PC-3 (cell line): ENCODE measurements around the gene FNDC10. TPM values are rescaled to one million over a fixed set of nuclear protein-coding genes. Genes with fewer than 3 reads are reported as not detected.
"Not testable (repeated sequence)": the region's sequence is repeated elsewhere in the genome, so short reads cannot be mapped to it uniquely, and the experiment has no call there.

ENCODE experiments used
- ATAC-seq: fragments of 200-7000 bp; cut with Tn5 transposase; 2 replicates; pipeline ENCODE4 v1.9.1; 2020; ENCODE audit warnings: mild to moderate bottlenecking, moderate library complexity
- Bru-seq: library from RNA; stranded (reverse); fragments of 400-500 nt; gene quantifications from one replicate; lab custom pipeline; 2021; lab: Mats Ljungman, UMichigan
- BruChase-seq, 2 experiments: library from RNA; stranded (reverse); fragments of 400-500 nt; gene quantifications; one replicate each; lab custom pipeline; 2021; lab: Mats Ljungman, UMichigan
- BruUV-seq: library from RNA; stranded (reverse); fragments of 400-500 nt; replicated peaks from 2 replicates; lab custom pipeline; 2021; lab: Mats Ljungman, UMichigan
- CTCF ChIA-PET: fragments of 300-600 bp; sonication (Branson Sonifier 250); formaldehyde crosslinking; loops from one replicate; lab custom pipeline; 2022; ENCODE audit warnings: antibody characterized with exemption; lab: Charles Lee
- POLR2A ChIA-PET: fragments of 300-600 bp; sonication (Branson Sonifier 250); formaldehyde crosslinking; loops from one replicate; lab custom pipeline; 2022; ENCODE audit warnings: antibody characterized with exemption; ENCODE audit not compliant: unreplicated experiment; lab: Charles Lee
- DNase-seq: peaks from one replicate; pipeline ENCODE4 v3.0.0-alpha.2; 2015
- H2AFZ ChIP-seq: fragments of 300-600 bp; sonication (generic); 2 replicates; pipeline ENCODE4 v1.6.0; 2016; ENCODE audit warnings: antibody characterized with exemption, low read length
- H3F3A ChIP-seq: fragments of 300-600 bp; sonication (generic); one replicate; pipeline ENCODE4 v1.6.0; 2017; ENCODE audit warnings: antibody characterized with exemption, low read length, control low read depth, mild to moderate bottlenecking; ENCODE audit not compliant: unreplicated experiment
- H3K27ac ChIP-seq: fragments of 300-600 bp; sonication (generic); 2 replicates; pipeline ENCODE4 v1.5.1; 2016; ENCODE audit warnings: mild to moderate bottlenecking, low read length
- H3K27me3 ChIP-seq: fragments of 300-600 bp; sonication (generic); 2 replicates; pipeline ENCODE4 v1.6.1; 2016; ENCODE audit warnings: low read length, mixed read lengths
- H3K36me3 ChIP-seq: fragments of 300-600 bp; sonication (generic); 2 replicates; pipeline ENCODE4 v1.6.1; 2016; ENCODE audit warnings: low read depth, mixed run types, low read length, mixed read lengths
- H3K4me1 ChIP-seq: fragments of 300-600 bp; sonication (generic); 2 replicates; pipeline ENCODE4 v1.5.1; 2016; ENCODE audit warnings: low read length; ENCODE audit not compliant: insufficient read depth
- H3K4me2 ChIP-seq: fragments of 300-600 bp; sonication (generic); 2 replicates; pipeline ENCODE4 v1.6.0; 2016; ENCODE audit warnings: low read length
- H3K4me3 ChIP-seq: fragments of 300-600 bp; sonication (generic); 2 replicates; pipeline ENCODE4 v1.5.1; 2016; ENCODE audit warnings: mild to moderate bottlenecking, low read length, mixed read lengths
- H3K79me2 ChIP-seq: fragments of 300-600 bp; sonication (generic); 2 replicates; pipeline ENCODE4 v1.6.1; 2017; ENCODE audit warnings: low read length, mixed read lengths
- H3K9ac ChIP-seq: fragments of 300-600 bp; sonication (generic); 2 replicates; pipeline ENCODE4 v1.6.0; 2016; ENCODE audit warnings: mild to moderate bottlenecking, low read length
- H3K9me2 ChIP-seq: fragments of 300-600 bp; sonication (generic); replicated peaks from 2 replicates; pipeline ENCODE4 v1.6.1; 2016; ENCODE audit warnings: mixed run types, low read length, mixed read lengths
- H3K9me3 ChIP-seq: fragments of 300-600 bp; sonication (generic); 2 replicates; pipeline ENCODE4 v1.6.1; 2016; ENCODE audit warnings: low read length, mixed read lengths
- H4K20me1 ChIP-seq: fragments of 300-600 bp; sonication (generic); 2 replicates; pipeline ENCODE4 v1.6.1; 2016; ENCODE audit warnings: low read length, mixed read lengths
- CTCF ChIP-seq: fragments of 300-600 bp; sonication (generic); conservative IDR thresholded peaks from 2 replicates; pipeline ENCODE4 v1.5.1; 2017; ENCODE audit warnings: antibody characterized with exemption, low read depth, mild to moderate bottlenecking, low read length
- EZH2 ChIP-seq: fragments of 300-600 bp; sonication (generic); IDR thresholded peaks from one replicate; pipeline ENCODE4 v1.6.1; 2017; ENCODE audit warnings: antibody characterized with exemption, mild to moderate bottlenecking, low read length; ENCODE audit not compliant: unreplicated experiment
- EZH2phosphoT487 ChIP-seq: fragments of 300-600 bp; sonication (generic); IDR thresholded peaks from 2 replicates; pipeline ENCODE4 v1.6.1; 2018; ENCODE audit warnings: mild to moderate bottlenecking, antibody characterized with exemption, low read length, borderline replicate concordance
- intact Hi-C: fragments of 100-400 bp; cut with micrococcal nuclease; formaldehyde crosslinking; loops from 2 replicates; pipeline ENCODE4 v1.9.0; 2023
- long read RNA-seq: library from polyadenylated mRNA; unstranded; transcript quantifications from one replicate; pipeline ENCODE4 v2.0.0, GENCODE V29; 2021; ENCODE audit not compliant: unreplicated experiment
- total RNA-seq: library from RNA; depleted of rRNA; stranded (reverse); fragments of >200 nt; gene quantifications from 2 replicates; pipeline ENCODE4 v1.2.3, GENCODE V29; 2014; rRNA removed

The FNDC10 gene
- total RNA-seq (7.9 and 8.8 TPM in 2 replicates), Bru-seq, nascent RNA (percentile 35 among the genes with signal in this experiment), BruChase-seq, experiment 1, labeled RNA remaining after a 6-hour chase (percentile 49 among the genes with signal in this experiment), BruChase-seq, experiment 2, labeled RNA remaining after a 2-hour chase (percentile 33 among the genes with signal in this experiment)
- long read RNA-seq, transcript FNDC10-201 (1 exons, 2,085 nt): major isoform, 46 of 46 reads
- long read RNA-seq, partial matches to known transcripts: 0 of 46 reads
- long read RNA-seq, other reads (novel, unspliced or antisense): 0 of 46 reads

- ATAC-seq (peak; percentile 18), DNase-seq (no peak)
- Histone ChIP-seq H3K4me3 (peak within 1 kb of the TSS; percentile 68), H2AFZ (peak within 1 kb of the TSS; percentile 74), H3K4me1 (peaks cover 5% of the 10 kb centered on the region), H3K27me3 (peaks cover 4% of the 10 kb centered on the region; the same call in 1 of the 2 replicates), H3K79me2 (no peaks in the 10 kb centered on the region), H3K9me3 (no peaks in the 10 kb centered on the region), H3K36me3 (no peaks in the 10 kb centered on the region), H4K20me1 (no peaks in the 10 kb centered on the region), H3F3A (no peaks in the 10 kb centered on the region), H3K9ac (no peak within 1 kb of the TSS), H3K9me2 (no peaks in the 10 kb centered on the region), H3K4me2 (peak within 1 kb of the TSS; percentile 95), H3K27ac (no peak within 1 kb of the TSS)
- intact Hi-C loops: no loop called here
- TF ChIP-seq EZH2phosphoT487 (no peak), EZH2 (no peak), CTCF (no peak)
- no TSS peak for BruUV-seq
- CTCF ChIA-PET: no interaction called here
- POLR2A ChIA-PET: no interaction called here
These were observed at the start of gene FNDC10 for GRCh38 chr1:1599935-1600860. Gene FNDC10, minus strand, starts transcription at chr1:1600135. Its CDS starts 120 bp downstream, at chr1:1600015.

- H3K9me2 ChIP-seq, H3K4me2 ChIP-seq, H3K4me3 ChIP-seq, intact Hi-C loops, H3K27ac ChIP-seq, ATAC-seq, H3K4me1 ChIP-seq, BruUV-seq, H3K9me3 ChIP-seq, DNase-seq, H3K27me3 ChIP-seq, H3K9ac ChIP-seq, H2AFZ ChIP-seq, H4K20me1 ChIP-seq, CTCF ChIA-PET, H3F3A ChIP-seq, H3K79me2 ChIP-seq, POLR2A ChIA-PET: not testable (repeated sequence)
- H3K36me3 ChIP-seq: peaks cover 51% of the 10 kb centered on the region
These were observed 48.3 kb upstream of the FNDC10 start for GRCh38 chr1:1648265-1648664.

GRCh38 chr1:1647567-1648241 lies 47.8 kb upstream of the FNDC10 start:
- ATAC-seq, H3K4me2 ChIP-seq, H3K9ac ChIP-seq, DNase-seq, H3K9me2 ChIP-seq, H3K79me2 ChIP-seq, H3K27me3 ChIP-seq, H2AFZ ChIP-seq, BruUV-seq, intact Hi-C loops, H3K27ac ChIP-seq, CTCF ChIA-PET, H3K9me3 ChIP-seq, H3K4me1 ChIP-seq, POLR2A ChIA-PET, H4K20me1 ChIP-seq, H3K4me3 ChIP-seq, H3F3A ChIP-seq: not testable (repeated sequence)
- H3K36me3 ChIP-seq: peaks cover 50% of the 10 kb centered on the region

- BruUV-seq, H3K9me3 ChIP-seq, H3K9ac ChIP-seq, H3K79me2 ChIP-seq, H3K4me2 ChIP-seq, ATAC-seq, H3K9me2 ChIP-seq, intact Hi-C loops, H3K27ac ChIP-seq, H2AFZ ChIP-seq, H3K4me1 ChIP-seq, H3K27me3 ChIP-seq, DNase-seq, H3F3A ChIP-seq, POLR2A ChIA-PET, H4K20me1 ChIP-seq, CTCF ChIA-PET, H3K4me3 ChIP-seq: not testable (repeated sequence)
- peaks cover 36% of the 10 kb centered on the region for H3K36me3 ChIP-seq
These were observed 46.4 kb upstream of the FNDC10 start for GRCh38 chr1:1646326-1646725.

DNA sequence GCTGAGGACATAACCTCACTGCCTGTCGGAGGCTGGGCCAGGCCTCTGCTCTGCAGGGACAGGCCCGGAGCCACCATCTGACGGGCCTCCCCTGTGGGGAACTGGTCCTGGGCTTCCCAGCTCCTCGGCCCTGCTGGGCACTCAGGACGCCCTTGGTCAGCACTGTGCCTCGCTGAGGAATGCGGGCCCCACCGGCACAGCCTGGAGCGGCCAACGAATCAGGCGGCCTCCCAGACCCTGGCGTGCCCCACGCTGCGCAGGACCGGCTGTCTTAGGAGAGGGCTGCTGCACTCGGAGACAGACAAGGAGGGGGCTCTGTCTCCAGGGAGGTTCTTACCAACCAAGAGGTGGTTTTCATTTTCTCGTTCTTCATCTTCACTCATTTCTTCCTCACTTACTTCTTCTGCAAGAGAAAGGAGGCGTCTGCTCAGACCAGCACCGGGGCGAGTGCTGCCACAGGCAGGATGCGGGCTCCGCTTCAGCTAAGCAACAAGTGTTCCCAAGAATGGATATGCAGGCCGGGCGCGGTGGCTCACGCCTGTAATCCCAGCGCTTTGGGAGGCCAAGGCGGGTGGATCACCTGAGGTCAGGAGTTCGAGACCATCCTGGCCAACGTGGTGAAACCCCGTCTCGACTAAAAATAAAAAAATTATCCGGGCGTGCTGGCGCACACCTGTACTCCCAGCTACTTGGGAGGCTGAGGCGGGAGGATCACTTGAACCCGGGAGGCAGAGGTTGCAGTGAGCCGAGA lies 41.0 kb upstream of the FNDC10 start:
- H2AFZ ChIP-seq, DNase-seq, H3K9ac ChIP-seq, H3F3A ChIP-seq, BruUV-seq, H3K79me2 ChIP-seq, H3K4me3 ChIP-seq, H3K9me2 ChIP-seq, ATAC-seq, H3K4me2 ChIP-seq, POLR2A ChIA-PET, H3K27ac ChIP-seq, H3K9me3 ChIP-seq, H3K4me1 ChIP-seq, intact Hi-C loops, CTCF ChIA-PET, H3K27me3 ChIP-seq, H4K20me1 ChIP-seq: not testable (repeated sequence)
- peaks cover 12% of the 10 kb centered on the region; the same call in 1 of the 2 replicates for H3K36me3 ChIP-seq
